Measurements from ENCODE around the gene SPIRE2. TPM values are rescaled to one million over a fixed set of nuclear protein-coding genes. Genes with fewer than 3 reads are reported as not detected.
"Not testable (repeated sequence)": the region's sequence is repeated elsewhere in the genome, so short reads cannot be mapped to it uniquely, and the experiment has no call there.

SPIRE2 gene
- total and polyA plus RNA-seq, 2 donors from 2014 or later = 2.9 to 6.5 TPM

DNA sequence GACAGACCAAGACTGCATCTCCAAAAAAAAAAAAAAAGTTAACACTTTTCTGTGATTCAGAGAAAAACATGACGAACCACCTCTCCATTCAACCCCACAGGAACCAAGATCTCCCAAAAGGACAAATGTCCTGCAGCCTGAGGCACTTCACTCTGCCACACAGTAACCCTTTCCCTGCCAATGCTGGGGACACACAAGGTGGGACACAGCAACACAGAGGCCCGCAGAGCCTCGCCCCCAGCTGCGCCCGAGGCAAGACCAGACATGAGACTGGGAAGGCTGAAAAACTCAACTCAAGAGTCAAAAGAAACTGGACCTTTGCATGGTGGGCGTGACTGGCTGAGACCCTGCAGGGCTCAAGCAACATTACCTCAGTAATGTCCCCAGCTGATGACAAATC is 45.8 kb upstream of the SPIRE2 start:
- intact Hi-C loops (cut with DNase I) = no loop called here
- H3K27ac ChIP-seq (ENCODE audit: low read depth in 2 of 2, low read length in 2 of 2) = no peak overlapping the region
- no peak for DNase-seq
- no peak overlapping the region for H3K9ac ChIP-seq (ENCODE audit: low read length in 3 of 3)
- H3K27me3 ChIP-seq (ENCODE audit: control insufficient read depth, insufficient read depth, low read length) = no peaks in the 10 kb centered on the region
- TF ChIP-seq, protein P1, sequence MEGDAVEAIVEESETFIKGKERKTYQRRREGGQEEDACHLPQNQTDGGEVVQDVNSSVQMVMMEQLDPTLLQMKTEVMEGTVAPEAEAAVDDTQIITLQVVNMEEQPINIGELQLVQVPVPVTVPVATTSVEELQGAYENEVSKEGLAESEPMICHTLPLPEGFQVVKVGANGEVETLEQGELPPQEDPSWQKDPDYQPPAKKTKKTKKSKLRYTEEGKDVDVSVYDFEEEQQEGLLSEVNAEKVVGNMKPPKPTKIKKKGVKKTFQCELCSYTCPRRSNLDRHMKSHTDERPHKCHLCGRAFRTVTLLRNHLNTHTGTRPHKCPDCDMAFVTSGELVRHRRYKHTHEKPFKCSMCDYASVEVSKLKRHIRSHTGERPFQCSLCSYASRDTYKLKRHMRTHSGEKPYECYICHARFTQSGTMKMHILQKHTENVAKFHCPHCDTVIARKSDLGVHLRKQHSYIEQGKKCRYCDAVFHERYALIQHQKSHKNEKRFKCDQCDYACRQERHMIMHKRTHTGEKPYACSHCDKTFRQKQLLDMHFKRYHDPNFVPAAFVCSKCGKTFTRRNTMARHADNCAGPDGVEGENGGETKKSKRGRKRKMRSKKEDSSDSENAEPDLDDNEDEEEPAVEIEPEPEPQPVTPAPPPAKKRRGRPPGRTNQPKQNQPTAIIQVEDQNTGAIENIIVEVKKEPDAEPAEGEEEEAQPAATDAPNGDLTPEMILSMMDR (IDR thresholded peaks at IDR 0.05; ENCODE audit: borderline replicate concordance, extremely low read depth, insufficient read depth) = no peak
- H3K36me3 ChIP-seq (ENCODE audit: control insufficient read depth in 2 of 3, insufficient read depth in 3 of 3, low read length in 3 of 3) = no peaks in the 10 kb centered on the region
- no peaks in the 10 kb centered on the region for H3K9me3 ChIP-seq (ENCODE audit: control insufficient read depth in 2 of 3, insufficient read depth in 1 of 3, low read length in 3 of 3)
- no peaks in the 10 kb centered on the region for H3K4me1 ChIP-seq (ENCODE audit: control insufficient read depth in 2 of 3, insufficient read depth in 2 of 3, low read depth in 1 of 3, low read length in 3 of 3)
- no peak overlapping the region for H3K4me3 ChIP-seq (ENCODE audit: low read length in 3 of 3)
- FAIRE-seq = no peak

DNA sequence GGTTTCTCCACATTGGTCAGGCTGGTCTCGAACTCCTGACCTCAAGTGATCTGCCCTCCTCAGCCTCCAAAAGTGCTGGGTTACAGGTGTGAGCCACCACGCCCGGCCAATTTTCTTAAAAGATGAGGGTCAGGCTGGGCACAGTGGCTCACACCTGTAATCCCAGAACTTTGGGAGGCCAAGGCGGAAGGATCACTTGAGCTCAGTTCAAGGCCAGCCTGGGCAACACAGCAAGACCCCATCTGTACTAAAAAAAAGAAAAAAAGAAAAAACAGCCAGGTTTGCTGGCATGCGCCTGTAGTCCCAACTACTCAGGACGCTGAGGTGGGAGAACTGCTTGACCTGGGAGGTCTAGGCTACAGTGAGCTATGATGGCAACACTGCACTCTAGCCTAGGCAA is 44.3 kb upstream of the SPIRE2 start:
- H3K36me3 ChIP-seq (ENCODE audit: control insufficient read depth in 2 of 3, insufficient read depth in 3 of 3, low read length in 3 of 3); intact Hi-C loops (cut with DNase I); FAIRE-seq; H3K27ac ChIP-seq (ENCODE audit: low read depth in 2 of 2, low read length in 2 of 2); H3K4me3 ChIP-seq (ENCODE audit: low read length in 3 of 3); H3K4me1 ChIP-seq (ENCODE audit: control insufficient read depth in 2 of 3, insufficient read depth in 2 of 3, low read depth in 1 of 3, low read length in 3 of 3); H3K27me3 ChIP-seq (ENCODE audit: control insufficient read depth, insufficient read depth, low read length); DNase-seq; H3K9ac ChIP-seq (ENCODE audit: low read length in 3 of 3); H3K9me3 ChIP-seq (ENCODE audit: control insufficient read depth in 2 of 3, insufficient read depth in 1 of 3, low read length in 3 of 3): not testable (repeated sequence)

DNA sequence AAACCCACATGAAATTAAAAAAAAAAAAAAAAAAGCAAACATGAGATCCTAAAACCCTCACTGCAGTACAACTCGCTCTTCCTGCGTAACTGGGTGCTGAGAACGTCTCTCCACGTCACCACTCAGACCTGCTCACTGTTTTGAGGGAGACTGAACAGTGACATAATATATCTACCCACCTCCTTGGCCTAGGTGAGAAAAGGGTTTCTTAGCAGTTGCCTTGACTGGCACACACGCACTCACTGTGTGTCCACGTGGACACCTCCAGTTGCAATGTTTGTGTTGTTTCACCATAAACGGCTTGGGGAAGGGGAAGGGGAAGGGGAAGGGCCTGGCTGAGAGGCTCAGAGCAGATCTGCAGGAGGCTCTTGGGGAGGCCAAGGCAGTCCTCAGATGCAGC is 43.9 kb upstream of the SPIRE2 start:
- TF ChIP-seq, protein P1 (IDR thresholded peaks at IDR 0.05; ENCODE audit: borderline replicate concordance, extremely low read depth, insufficient read depth) = no peak
- Histone ChIP-seq H3K36me3 (ENCODE audit: control insufficient read depth in 2 of 3, insufficient read depth in 3 of 3, low read length in 3 of 3) (no peaks in the 10 kb centered on the region), H3K9ac (ENCODE audit: low read length in 3 of 3) (no peak overlapping the region), H3K4me3 (ENCODE audit: low read length in 3 of 3) (no peak overlapping the region), H3K27ac (ENCODE audit: low read depth in 2 of 2, low read length in 2 of 2) (no peak overlapping the region), H3K4me1 (ENCODE audit: control insufficient read depth in 2 of 3, insufficient read depth in 2 of 3, low read depth in 1 of 3, low read length in 3 of 3) (no peaks in the 10 kb centered on the region), H3K27me3 (ENCODE audit: control insufficient read depth, insufficient read depth, low read length) (no peaks in the 10 kb centered on the region), H3K9me3 (ENCODE audit: control insufficient read depth in 2 of 3, insufficient read depth in 1 of 3, low read length in 3 of 3) (no peaks in the 10 kb centered on the region)
- FAIRE-seq (no peak), DNase-seq (no peak)
- intact Hi-C loops (cut with DNase I) = no loop called here

DNA sequence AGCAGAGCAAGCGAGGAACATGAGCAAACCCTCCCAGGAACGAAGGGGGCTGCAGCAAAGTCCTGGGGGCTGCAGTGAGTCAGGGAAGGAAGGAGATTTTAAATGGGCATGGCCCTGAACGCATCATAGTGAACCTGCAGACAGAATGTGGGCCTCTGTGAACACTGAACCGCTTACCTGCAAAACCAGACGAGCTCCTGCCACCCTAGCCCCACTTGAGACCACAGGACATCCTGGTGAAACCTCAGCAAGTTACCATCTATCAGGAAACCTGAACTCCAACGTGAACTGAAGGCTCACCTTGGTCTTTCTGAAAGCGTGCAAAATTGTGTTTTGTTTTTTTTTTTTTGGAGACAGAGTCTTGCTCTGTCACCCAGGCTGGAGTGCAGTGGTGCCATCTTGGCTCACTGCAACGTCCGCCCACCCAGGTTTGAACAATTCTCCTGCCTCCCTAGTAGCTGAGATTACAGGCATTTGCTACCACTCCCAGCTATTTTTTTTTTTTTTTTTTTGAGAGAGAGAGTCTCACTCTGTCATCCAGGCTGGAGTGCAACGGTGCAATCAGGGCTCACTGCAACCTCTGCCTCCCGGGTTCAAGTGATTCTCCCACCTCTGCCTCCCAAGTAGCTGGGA is 42.6 kb upstream of the SPIRE2 start:
- Histone ChIP-seq H3K27ac (ENCODE audit: low read depth in 2 of 2, low read length in 2 of 2) (no peak overlapping the region), H3K4me3 (ENCODE audit: low read length in 3 of 3) (no peak overlapping the region), H3K4me1 (ENCODE audit: control insufficient read depth in 2 of 3, insufficient read depth in 2 of 3, low read depth in 1 of 3, low read length in 3 of 3) (no peaks in the 10 kb centered on the region), H3K36me3 (ENCODE audit: control insufficient read depth in 2 of 3, insufficient read depth in 3 of 3, low read length in 3 of 3) (no peaks in the 10 kb centered on the region), H3K9me3 (ENCODE audit: control insufficient read depth in 2 of 3, insufficient read depth in 1 of 3, low read length in 3 of 3) (no peaks in the 10 kb centered on the region), H3K9ac (ENCODE audit: low read length in 3 of 3) (no peak overlapping the region), H3K27me3 (ENCODE audit: control insufficient read depth, insufficient read depth, low read length) (no peaks in the 10 kb centered on the region)
- FAIRE-seq (no peak), DNase-seq (no peak)
- intact Hi-C loops (cut with DNase I) = no loop called here
- TF ChIP-seq, protein P1 (IDR thresholded peaks at IDR 0.05; ENCODE audit: borderline replicate concordance, extremely low read depth, insufficient read depth) = no peak

All from kidney (tissue), 14 donors.